Testis (tissue), 2 donors: ENCODE measurements around the gene FOXN3.

Experiments
- CTCF ChIP-seq, 3 experiments: fragments of 450-650 bp in 2 of 3; fragments of 200-600 bp in 1 of 3; sonication (generic) in 1 of 3; IDR thresholded peaks; one replicate each; pipeline ENCODE4 v1.5.1; 2016 to 2019; ENCODE audit warnings: antibody characterized with exemption in 3 of 3, mild to moderate bottlenecking in 2 of 3, moderate library complexity in 1 of 3
- POLR2A ChIP-seq: fragments of 450-650 bp; IDR thresholded peaks from one replicate; pipeline ENCODE4 v1.6.1; 2017; ENCODE audit warnings: antibody characterized with exemption, mild to moderate bottlenecking, moderate library complexity

- TF ChIP-seq CTCF (IDR thresholded peaks at IDR 0.05) (no peak), POLR2A (no peak)
Observed at GRCh38 chr14:89317051-89317691, 99.9 kb downstream of the FOXN3 start.
